Activated CD4-positive, alpha-beta T cell treated with anti-CD3 and anti-CD28 coated beads, Interleukin-2, amount 50 U/mL, for 24 hours (primary cell): ENCODE measurements around the gene SLC25A3.
"Not testable (repeated sequence)": the region's sequence is repeated elsewhere in the genome, so short reads cannot be mapped to it uniquely, and the experiment has no call there.

Source experiments
- DNase-seq, 2 donors: peaks; one replicate each; pipeline ENCODE4 v3.0.0-alpha.2; 2020; ENCODE audit warnings: low read depth in 1 of 2, low spot score in 1 of 2

The SLC25A3 gene

DNA sequence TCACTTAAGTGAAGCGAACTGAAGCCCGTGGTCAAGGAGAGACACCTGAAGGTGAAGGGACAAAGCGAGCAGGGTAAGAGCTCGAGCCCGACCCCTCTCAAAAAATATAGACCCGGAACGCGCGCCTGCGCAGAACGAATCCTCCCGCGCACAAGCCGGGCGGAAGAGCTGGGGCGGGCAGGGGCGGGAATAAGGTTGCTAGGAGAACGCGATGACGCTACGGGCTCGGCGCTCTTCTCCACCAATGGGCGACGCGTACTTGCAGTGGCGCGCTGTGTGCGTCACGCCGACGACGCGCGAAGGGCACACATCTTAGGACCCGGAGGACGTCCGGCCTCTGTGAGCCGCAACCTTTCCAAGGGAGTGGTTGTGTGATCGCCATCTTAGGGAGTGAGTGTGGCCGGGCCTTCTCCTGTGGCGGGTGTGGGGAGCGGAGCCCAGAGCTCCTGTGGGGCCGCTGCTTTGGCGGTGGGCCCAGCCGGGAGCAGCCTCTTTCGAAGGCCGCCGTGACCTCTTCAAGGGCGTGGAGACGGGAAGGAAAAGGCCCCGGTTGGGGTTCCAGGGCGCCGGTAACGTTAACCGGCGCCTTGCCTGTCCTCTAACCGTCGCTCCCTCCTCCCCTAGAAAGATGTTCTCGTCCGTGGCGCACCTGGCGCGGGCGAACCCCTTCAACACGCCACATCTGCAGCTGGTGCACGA lies at the start of gene SLC25A3:
SLC25A3 (plus strand) TSS at position 336 of the 699 bp plus-strand sequence; CDS start at position 629, 293 bp downstream.
- DNase-seq: peak; percentile 85 to 93

DNA sequence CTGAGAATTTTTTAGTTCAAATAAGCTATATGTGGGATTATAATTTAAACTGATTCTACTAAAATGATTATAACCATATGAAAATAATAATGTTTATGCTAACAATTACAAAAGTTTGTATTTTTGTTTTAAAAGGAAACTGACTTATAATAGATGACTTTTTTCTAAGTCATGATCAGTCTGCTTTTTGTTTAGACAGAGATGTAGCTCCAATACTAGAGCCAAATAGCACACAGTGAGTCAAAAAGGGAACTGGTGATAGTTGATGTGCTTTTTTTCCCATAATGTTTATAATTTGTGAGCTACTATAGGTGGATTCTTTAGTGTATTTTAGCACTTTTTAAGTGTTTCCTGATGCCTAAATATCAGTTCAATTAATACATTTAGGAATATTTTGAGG lies 49.8 kb upstream of the SLC25A3 start:
- DNase-seq: no peak

DNA sequence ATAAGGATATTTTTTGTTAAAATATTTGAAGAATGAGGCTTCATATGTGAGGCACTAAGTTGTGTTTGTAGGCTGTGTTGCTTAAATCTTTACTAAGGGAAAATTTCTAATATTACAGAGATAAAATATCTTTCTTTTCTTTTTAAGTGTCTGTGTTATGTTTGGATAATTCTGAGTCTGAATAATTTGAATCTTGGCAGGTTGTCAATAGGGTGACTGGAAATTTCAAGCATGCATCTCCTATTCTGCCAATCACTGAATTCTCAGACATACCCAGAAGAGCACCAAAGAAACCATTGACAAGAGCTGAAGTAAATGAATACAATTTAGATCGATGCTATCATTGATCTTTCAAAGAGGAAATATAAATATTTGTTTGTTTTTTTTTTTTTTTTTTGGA lies 48.7 kb upstream of the SLC25A3 start:
- DNase-seq: no peak

DNA sequence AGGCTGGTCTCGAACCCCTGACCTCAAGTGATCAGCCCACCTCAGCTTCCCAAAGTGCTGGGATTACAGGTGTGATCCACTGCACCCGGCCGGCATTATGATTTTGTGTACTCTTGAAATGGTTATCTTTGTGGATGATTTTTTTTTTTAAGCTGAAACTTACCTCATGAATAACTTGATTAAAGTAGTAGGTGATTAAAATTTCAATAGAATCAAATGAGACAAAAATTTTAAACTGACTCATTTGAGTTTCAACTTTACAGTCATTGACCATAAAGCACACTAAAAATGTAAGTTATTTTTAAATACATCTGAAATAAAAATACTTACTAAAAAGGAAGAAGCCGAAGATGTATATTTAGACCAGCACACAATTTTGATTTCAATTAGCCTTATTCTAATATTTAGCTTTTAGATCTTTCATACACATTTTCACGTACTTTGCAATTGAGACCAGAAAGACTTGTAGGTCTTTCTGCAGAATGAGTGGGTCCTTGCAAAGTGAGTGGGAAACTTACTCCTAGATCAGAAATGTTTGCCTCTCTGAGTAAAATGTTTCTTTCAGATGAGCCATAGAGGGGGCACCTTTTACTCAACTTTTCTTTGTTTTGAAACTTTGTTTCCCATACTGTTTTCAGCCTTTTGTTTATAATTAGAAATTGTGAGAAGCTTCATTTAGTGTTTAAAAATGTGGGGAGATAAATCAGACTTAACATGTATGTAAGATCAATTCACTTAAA lies 43.9 kb upstream of the SLC25A3 start:
- DNase-seq: no peak

DNA sequence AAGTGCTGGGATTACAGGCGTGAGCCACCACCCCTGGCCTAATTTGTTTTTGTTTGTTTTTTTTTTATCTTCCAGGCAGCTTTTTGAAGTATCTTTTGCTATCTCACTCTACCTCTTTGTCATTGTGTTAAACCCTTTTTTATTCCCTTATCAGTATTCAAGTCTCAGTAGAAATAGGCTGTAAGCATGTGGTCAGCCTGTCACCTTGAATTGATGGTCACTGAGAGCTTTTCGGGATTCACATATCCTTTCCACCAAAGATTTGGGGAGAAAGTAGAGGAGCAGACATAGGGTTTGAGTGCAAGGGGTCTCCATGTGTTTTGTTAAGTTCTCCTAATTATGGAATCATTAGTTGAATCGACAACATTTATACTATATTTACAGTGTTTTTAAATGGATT lies 41.7 kb upstream of the SLC25A3 start:
- DNase-seq: no peak

DNA sequence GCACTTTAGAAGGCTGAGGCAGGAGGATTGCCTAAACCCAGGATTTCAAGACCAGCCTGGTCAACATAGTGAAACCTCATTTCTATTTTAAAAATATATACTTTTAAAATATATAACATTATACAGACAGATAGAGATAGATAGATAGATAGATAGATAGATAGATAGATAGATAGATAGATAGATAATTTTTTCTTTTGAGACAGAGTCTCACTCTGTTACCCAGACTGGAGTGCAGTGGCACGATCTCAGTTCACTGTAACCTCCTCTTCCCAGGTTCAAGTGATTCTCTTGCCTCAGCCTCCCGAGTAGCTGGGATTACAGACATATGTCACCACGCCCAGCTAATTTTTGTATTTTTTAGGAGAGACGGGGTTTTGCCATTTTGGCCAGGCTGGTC lies 35.4 kb upstream of the SLC25A3 start:
- DNase-seq: not testable (repeated sequence)

DNA sequence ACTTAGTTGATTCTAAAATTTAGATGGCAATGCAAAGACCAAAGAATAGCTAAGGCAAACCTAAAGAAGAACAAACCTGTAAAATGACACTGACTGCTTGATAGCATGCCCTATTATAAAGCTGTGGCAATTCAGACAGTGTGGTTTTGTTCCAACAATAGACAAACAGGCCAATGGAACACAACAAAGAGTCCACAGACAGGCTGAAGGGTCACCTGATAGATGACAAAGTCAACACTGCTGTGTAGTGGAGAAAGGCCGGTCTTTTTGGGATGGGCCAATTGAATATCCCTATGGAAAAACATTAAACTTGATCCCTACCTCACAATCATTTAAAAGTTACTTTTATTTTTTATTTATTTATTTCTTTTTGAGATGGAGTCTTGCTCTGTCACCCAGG lies 33.8 kb upstream of the SLC25A3 start:
- DNase-seq: no peak

DNA sequence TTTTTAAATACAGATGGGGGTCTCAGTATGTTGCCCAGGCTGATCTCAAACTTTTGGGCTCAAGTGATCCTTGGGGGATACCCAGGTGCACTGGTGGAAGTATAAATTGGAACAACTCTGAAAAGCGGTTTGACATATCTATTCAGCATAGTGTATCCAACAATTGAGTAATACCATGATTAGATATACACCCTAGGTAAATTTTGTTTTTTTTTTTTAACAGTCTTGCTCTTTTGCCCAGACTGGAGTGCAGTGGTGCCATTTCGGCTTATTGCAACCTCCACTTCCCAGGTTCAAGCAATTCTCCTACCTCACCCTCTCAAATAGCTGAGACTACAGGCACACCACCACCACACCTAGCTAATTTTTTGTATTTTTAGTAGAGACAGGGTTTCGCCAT lies 31.6 kb upstream of the SLC25A3 start:
- no peak for DNase-seq

DNA sequence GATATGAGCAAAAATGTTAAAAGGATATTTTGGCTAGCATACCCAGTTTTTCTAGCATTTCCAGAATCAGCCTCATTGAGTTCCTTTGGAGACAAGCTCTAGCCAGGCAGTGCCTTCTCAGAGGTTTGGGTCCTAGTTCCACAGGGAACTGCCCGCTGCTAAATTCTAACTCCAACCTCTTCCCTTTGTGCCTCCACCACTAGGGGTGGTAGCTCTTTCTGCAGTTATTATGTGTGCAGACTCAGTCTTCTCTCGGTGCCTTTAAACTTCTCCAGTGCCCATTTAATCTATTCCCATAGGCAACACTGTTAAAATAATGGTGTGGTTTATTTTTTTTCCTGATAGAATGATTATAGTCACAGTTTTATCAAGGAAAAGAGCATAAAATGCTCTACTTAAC lies 21.5 kb upstream of the SLC25A3 start:
- DNase-seq: no peak

DNA sequence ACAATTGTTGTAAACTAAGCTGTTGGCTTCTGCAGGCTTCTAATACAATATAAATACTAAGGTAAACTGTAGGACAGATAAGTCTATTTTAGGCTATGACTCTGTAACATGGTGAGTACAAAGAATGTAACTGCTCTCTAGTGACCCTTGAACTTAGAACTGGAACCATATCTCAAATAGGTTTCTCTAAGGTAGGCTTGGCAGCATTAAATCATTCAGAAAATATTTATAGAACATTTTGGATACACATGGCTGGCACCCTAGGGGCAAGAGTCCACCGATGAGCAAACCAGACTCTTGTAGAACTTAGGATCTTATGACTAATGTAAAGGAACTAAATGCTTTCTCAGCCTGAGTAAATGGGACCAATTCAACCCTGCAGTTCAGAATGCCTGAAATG lies 19.4 kb upstream of the SLC25A3 start:
- DNase-seq: no peak

DNA sequence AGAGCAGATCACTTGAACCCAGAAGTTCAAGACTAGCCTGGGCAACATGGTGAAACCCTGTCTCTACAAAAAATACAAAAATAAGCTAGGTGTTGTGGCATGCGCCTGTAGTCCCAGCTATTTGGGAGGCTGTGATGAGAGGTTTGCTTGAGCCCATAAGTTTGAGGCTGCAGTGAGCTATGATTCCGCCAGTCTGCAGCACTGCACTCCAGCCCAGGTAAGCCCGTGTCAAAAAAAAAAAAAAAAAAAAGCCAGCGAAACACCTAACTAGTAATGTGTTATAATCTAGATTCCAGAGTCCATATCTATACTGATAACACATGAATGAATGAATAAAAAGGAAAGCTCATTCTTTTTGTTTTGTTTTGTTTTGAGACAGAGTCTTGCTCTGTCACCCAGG lies 18.5 kb upstream of the SLC25A3 start:
- no peak for DNase-seq

DNA sequence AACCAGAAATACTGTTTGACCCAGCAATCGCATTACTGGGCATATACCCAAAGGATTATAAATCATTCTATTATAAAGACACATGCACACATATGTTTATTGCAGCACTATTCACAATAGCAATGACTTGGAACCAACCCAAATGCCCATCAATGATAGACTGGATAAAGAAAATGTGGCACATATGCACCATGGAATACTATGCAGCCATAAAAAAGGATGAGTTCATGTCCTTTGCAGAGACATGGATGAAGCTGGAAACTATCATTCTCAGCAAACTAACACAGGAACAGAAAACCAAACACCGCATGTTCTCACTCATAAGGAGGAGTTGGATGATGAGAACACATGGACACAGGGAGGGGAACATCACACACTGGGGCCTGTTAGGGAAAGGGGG lies 16.7 kb upstream of the SLC25A3 start:
- not testable (repeated sequence) for DNase-seq

DNA sequence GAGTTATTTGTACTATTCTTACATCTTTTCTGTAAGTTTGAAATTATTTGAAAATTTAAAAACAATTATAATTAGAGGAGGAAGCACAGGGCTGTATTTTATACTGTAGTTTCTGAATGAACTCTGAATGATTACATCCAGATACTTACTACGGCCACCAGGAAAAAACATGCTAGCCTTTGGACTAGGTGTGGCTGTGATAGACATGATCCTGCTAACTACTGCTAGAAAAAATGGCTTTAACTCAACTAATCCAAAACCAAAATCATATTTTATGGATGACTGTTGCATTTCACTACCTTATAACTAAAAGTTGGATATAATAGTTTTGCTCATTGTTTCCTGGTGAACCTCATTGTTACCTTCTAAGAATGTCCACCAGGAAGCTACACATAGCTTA lies 15.1 kb upstream of the SLC25A3 start:
- DNase-seq: no peak

DNA sequence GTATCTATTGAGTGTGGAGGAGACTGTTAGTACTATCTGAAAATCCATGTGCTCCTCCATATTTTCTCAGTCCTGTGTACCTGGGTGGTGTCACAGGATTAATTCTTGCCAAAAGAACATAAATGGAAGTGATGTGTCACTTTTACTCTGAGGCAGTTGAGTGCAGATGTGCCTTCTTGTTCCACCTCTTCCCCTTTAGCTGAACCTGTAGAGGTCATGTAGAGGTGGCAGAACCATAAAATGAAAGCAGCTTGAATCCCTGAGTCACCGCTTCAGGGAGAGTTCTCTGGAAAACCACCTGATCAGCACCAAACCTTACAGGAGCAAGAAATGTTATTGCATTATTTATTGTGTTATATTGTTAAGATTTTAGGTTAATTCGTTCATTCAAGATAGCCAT lies 14.7 kb upstream of the SLC25A3 start:
- DNase-seq: no peak

DNA sequence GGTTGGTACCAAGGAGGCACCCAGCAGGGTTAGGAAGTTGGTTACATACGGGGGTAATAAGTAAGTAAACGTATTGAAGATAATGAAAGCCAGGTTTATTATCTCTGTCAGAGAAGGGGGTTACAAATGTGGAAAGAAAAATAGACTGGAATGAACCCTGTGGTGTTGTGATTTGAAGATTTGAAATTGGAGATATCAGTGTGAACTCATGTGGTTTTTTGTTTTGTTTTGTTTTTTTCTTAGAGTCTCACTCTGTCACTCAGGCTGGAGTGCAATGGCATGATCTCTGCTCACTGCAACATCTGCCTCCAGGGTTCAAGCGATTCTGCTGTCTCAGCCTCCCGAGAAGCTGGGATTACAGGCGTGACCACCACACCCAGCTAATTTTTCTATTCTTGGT lies 14.1 kb upstream of the SLC25A3 start:
- no peak for DNase-seq

DNA sequence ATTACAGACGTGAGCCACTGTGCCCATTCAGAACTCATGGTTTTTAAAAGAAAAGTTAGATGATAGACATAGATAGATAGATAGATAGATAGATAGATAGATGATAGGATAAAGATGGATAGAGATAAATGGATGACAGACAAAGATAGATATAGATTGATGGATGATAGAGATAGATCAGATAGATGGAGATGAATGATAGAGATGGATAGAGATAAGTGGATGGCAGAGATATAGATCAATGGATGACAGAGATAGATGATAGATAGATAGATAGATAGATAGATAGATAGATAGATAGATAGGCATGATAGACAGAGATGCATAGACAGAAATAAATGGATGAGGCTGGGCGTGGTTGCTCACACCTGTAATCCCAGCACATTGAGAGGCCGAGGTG lies 13.7 kb upstream of the SLC25A3 start:
- no peak for DNase-seq

DNA sequence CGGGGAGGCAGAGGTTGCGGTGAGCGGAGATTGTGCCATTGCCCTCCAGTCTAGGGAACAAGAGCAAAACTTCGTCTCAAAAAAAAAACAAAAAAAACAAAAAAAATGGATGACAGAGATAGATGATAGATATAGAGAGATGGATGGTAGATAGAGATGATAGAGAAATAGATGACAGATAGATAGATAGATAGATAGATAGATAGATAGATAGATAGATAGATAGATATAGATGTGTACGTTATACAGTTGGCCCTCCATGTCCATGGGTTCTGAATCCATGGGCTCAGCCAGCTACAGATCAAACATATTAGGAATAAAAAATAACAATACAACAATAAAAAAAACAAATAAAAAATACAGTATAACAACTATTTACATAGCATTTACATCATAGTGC lies 12.8 kb upstream of the SLC25A3 start:
- no peak for DNase-seq

DNA sequence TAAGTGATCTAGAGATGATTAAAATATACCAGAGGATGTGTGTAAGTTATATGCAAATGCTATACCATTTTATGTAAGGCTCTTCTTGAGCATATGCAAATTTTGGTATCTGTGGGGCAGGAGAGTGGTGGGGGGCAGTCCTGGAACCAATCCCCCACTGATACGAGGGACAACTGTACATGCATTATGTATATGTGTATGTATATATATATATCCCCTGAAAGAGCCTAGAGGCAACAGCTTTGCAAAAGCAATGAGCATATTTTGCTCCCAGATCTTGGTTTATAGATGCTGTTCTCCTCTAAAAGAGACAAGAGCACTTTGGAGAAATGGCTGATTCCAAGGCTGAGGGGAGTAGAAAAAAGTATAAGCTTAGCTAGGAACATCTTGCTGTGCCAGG lies 12.4 kb upstream of the SLC25A3 start:
- DNase-seq: no peak

DNA sequence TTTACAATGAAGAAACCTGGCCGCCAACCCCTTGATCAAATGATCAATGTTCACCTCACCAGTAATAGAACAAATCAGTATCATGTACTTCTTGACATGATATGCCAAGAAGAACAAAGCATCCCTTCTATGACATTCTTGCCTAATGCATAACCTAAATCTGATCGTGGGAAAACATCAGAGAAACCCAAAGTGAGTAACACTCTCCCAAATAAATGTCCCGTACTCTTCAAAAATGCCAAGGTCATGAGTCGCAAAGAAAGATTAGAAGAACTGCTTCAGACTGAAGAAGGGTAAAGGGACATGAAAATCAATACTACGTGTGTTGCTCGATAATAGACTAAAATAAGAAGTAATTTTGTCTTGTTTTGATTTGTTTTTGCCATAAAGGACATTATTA lies 11.4 kb upstream of the SLC25A3 start:
- DNase-seq: no peak

DNA sequence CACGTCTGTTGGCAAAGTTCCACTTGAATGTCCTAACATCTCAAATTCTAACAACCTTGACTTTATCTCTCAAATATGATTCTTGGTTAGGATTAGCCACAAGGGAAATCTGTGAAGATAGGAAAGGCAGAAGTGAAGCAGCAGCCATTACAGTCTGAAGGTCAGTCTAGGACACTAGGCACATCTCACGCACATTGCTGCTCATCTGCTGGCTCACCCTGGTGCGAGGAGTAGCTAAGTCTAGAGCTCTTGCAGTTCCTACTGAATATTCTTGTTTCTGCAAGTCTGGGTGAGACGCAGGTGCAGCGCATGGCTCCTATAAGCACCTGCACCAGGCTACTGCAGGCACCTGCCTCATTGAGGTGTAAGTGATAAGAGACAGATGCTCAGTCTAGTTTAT lies 6.4 kb upstream of the SLC25A3 start:
- DNase-seq: no peak

DNA sequence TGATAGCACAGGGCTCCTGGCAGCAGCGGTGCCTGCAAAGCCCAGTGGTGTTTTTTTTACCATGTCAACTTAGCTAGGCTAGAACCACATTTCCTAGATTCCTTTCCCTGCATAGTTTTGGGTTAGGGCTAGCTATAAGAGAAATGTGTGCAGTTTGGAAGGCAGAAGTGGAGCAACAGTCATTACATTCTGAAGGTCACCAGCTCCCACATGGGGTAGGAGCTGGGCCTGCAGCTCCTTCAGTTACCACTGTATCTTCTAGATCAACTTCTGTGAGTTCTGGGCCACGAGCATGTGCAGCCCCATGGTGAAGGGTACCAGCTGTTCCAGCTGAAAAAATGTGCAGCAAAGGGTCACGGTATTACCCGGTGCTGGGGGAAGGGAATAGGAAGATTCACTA lies 2.3 kb upstream of the SLC25A3 start:
- DNase-seq: no peak

DNA sequence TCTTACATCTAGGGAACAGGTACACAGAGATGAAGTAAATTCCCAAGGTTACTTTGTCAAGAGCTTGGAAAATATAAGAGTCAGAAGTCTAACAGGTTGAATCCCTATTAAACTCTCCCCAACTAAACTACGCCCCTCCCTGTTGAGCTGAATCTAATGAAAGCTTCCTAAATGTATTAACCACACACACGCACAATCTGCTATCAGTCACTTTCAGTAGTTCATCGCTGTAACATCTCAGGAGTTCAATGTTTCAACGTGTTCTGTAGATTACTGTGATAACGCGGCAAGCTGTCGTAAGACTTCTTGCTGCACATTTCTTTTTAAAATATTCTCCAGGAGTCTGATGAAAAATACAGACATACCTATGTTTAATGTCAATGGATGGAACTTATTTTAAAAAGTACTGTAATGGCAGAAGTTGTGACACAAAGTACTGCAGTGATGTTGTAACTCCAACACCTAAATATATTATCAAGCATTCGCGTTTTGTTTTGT lies 612 bp upstream of the SLC25A3 start:
- peak in 1 of 2 donors; percentile 11 for DNase-seq
